A549 (cell line): ENCODE results near the gene CLEC2L.

Experiments
- BHLHE40 ChIP-seq: IDR thresholded peaks from 2 replicates; pipeline ENCODE4 v1.6.1; 2012; ENCODE audit warnings: low read depth, low read length, inconsistent platforms
- CHD2 ChIP-seq: fragments of 150-350 bp; IDR thresholded peaks from 2 replicates; pipeline ENCODE4 v1.6.1; 2014; ENCODE audit warnings: low read length; ENCODE audit not compliant: partially characterized antibody
- CTCF ChIP-seq: fragments of >200 bp; sonication (Bioruptor Twin); formaldehyde crosslinking; IDR thresholded peaks from 3 replicates; pipeline ENCODE4 v1.5.1; 2016
- JUN ChIP-seq, 2 experiments: fragments of >200 bp; sonication (Bioruptor Twin); formaldehyde crosslinking; IDR thresholded peaks; 2 replicates in 1 of 2; 3 replicates in 1 of 2; pipeline ENCODE4 v1.6.1; 2016 to 2017
- MAX ChIP-seq: IDR thresholded peaks from 2 replicates; pipeline ENCODE4 v1.6.1; 2012
- MYC ChIP-seq: IDR thresholded peaks from 2 replicates; pipeline ENCODE4 v1.6.1; 2012; ENCODE audit warnings: mild to moderate bottlenecking, inconsistent platforms, low read length, improper control_type of control experiment, borderline replicate concordance
- SMC3 ChIP-seq: fragments of >200 bp; sonication (Bioruptor Twin); formaldehyde crosslinking; IDR thresholded peaks from 3 replicates; pipeline ENCODE4 v1.6.1; 2018; ENCODE audit warnings: inconsistent platforms
- ZFP36 ChIP-seq: fragments of 450-650 bp; IDR thresholded peaks from 2 replicates; pipeline ENCODE4 v1.6.1; 2014; ENCODE audit warnings: borderline replicate concordance; ENCODE audit not compliant: partially characterized antibody
- TF ChIP-seq, protein P1 (sequence below): fragments of 200-600 bp; sonication (generic); IDR thresholded peaks from 2 replicates; pipeline ENCODE4 v1.6.1; 2016; ENCODE audit warnings: antibody characterized with exemption, mild to moderate bottlenecking, moderate library complexity
- TF ChIP-seq, protein P2 (sequence below): IDR thresholded peaks from 2 replicates; pipeline ENCODE4 v1.6.1; 2012
- TF ChIP-seq, protein P3 (sequence below): fragments of 250-450 bp; sonication (Bioruptor Pico); IDR thresholded peaks from 2 replicates; pipeline ENCODE4 v1.5.0; 2021; ENCODE audit warnings: mild to moderate bottlenecking, moderate library complexity, borderline replicate concordance

- no peak for TF ChIP-seq JUN (IDR thresholded peaks at IDR 0.05)
- TF ChIP-seq, protein P1, sequence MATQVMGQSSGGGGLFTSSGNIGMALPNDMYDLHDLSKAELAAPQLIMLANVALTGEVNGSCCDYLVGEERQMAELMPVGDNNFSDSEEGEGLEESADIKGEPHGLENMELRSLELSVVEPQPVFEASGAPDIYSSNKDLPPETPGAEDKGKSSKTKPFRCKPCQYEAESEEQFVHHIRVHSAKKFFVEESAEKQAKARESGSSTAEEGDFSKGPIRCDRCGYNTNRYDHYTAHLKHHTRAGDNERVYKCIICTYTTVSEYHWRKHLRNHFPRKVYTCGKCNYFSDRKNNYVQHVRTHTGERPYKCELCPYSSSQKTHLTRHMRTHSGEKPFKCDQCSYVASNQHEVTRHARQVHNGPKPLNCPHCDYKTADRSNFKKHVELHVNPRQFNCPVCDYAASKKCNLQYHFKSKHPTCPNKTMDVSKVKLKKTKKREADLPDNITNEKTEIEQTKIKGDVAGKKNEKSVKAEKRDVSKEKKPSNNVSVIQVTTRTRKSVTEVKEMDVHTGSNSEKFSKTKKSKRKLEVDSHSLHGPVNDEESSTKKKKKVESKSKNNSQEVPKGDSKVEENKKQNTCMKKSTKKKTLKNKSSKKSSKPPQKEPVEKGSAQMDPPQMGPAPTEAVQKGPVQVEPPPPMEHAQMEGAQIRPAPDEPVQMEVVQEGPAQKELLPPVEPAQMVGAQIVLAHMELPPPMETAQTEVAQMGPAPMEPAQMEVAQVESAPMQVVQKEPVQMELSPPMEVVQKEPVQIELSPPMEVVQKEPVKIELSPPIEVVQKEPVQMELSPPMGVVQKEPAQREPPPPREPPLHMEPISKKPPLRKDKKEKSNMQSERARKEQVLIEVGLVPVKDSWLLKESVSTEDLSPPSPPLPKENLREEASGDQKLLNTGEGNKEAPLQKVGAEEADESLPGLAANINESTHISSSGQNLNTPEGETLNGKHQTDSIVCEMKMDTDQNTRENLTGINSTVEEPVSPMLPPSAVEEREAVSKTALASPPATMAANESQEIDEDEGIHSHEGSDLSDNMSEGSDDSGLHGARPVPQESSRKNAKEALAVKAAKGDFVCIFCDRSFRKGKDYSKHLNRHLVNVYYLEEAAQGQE = no peak
- TF ChIP-seq SMC3 = no peak
- no peak for TF ChIP-seq MAX
- no peak for TF ChIP-seq CHD2
- TF ChIP-seq, protein P2, sequence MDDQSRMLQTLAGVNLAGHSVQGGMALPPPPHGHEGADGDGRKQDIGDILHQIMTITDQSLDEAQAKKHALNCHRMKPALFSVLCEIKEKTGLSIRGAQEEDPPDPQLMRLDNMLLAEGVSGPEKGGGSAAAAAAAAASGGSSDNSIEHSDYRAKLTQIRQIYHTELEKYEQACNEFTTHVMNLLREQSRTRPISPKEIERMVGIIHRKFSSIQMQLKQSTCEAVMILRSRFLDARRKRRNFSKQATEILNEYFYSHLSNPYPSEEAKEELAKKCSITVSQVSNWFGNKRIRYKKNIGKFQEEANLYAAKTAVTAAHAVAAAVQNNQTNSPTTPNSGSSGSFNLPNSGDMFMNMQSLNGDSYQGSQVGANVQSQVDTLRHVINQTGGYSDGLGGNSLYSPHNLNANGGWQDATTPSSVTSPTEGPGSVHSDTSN = no peak
- TF ChIP-seq MYC = no peak
- no peak for TF ChIP-seq ZFP36
- TF ChIP-seq BHLHE40 = no peak
- no peak for TF ChIP-seq CTCF
- TF ChIP-seq, protein P3, sequence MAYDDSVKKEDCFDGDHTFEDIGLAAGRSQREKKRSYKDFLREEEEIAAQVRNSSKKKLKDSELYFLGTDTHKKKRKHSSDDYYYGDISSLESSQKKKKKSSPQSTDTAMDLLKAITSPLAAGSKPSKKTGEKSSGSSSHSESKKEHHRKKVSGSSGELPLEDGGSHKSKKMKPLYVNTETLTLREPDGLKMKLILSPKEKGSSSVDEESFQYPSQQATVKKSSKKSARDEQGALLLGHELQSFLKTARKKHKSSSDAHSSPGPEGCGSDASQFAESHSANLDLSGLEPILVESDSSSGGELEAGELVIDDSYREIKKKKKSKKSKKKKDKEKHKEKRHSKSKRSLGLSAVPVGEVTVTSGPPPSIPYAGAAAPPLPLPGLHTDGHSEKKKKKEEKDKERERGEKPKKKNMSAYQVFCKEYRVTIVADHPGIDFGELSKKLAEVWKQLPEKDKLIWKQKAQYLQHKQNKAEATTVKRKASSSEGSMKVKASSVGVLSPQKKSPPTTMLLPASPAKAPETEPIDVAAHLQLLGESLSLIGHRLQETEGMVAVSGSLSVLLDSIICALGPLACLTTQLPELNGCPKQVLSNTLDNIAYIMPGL (CRISPR knock-in tag) = no peak
Observed at GRCh38 chr7:139594090-139594489, 70.6 kb downstream of the CLEC2L start.
